ENCODE measurements around the gene CUL7.

Gene CUL7

DNA sequence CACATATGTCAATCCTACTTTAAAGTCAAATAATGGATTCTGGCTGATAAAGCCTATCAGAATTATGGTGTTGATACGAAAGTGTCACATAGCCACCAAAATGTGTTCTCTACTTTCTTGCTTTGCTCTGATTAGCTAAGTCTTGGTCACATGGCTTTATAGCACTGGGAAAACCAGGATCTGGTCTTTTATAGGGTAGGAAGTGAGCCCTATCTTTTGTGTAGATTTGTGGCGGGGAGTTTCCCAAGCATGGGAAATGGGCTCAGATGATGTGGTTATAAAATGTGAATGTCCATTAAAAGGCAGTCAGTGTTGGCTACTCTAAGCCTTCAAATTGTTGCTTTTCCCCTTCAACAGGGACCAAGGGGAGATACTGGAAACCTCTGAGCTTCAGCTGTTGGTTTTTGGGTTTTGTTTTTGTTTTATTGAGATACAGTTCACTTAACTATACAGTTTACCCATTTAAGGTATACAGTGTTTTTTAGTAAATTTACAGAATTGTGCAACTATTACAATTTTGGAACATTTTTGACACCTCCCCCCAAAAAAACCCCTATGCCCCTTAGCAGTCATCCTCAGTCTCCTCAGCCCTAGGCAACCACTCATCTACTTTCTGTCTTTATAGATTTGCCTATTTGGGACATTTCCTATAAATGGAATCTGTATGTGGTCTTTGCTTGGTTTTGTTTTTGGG, 20.0 kb downstream of the CUL7 start:
- Histone ChIP-seq H3K9me3 (ENCODE audit: low read length) (no peaks in the 10 kb centered on the region), H4K20me1 (ENCODE audit: insufficient read depth, low read length) (no peaks in the 10 kb centered on the region), H3K27me3 (ENCODE audit: insufficient read depth, low read length) (no peaks in the 10 kb centered on the region), H3K79me2 (ENCODE audit: insufficient read depth, low read length) (no peaks in the 10 kb centered on the region), H3F3A (ENCODE audit: insufficient read depth, low read length) (no peaks in the 10 kb centered on the region), H3K4me1 (ENCODE audit: insufficient read depth, low read length, severe bottlenecking) (no peaks in the 10 kb centered on the region), H3K27ac (ENCODE audit: low read depth, low read length, poor library complexity, severe bottlenecking) (no peak overlapping the region), H3K9me2 (ENCODE audit: low read depth, low read length) (no peaks in the 10 kb centered on the region), H3K9ac (ENCODE audit: low read length) (no peak overlapping the region), H3K36me3 (ENCODE audit: insufficient read depth, low read length) (peaks cover 75% of the 10 kb centered on the region), H3K4me2 (ENCODE audit: low read length) (no peak overlapping the region), H2AFZ (ENCODE audit: low read length) (no peak overlapping the region), H3K4me3 (ENCODE audit: low read depth, low read length, poor library complexity, severe bottlenecking) (no peak overlapping the region)
- TF ChIP-seq EZH2 (IDR thresholded peaks at IDR 0.05; ENCODE audit: borderline replicate concordance, low read length) = no peak
- no peak for TF ChIP-seq CTCF (IDR thresholded peaks at IDR 0.05; ENCODE audit: low read length)

- Histone ChIP-seq H3K4me1 (ENCODE audit: insufficient read depth, low read length, severe bottlenecking) (no peaks in the 10 kb centered on the region), H3K4me2 (ENCODE audit: low read length) (no peak overlapping the region), H4K20me1 (ENCODE audit: insufficient read depth, low read length) (no peaks in the 10 kb centered on the region), H2AFZ (ENCODE audit: low read length) (no peak overlapping the region), H3K9me3 (ENCODE audit: low read length) (no peaks in the 10 kb centered on the region), H3K4me3 (ENCODE audit: low read depth, low read length, poor library complexity, severe bottlenecking) (no peak overlapping the region), H3K36me3 (ENCODE audit: insufficient read depth, low read length) (peaks cover 74% of the 10 kb centered on the region), H3K9ac (ENCODE audit: low read length) (no peak overlapping the region), H3K27me3 (ENCODE audit: insufficient read depth, low read length) (no peaks in the 10 kb centered on the region), H3K9me2 (ENCODE audit: low read depth, low read length) (no peaks in the 10 kb centered on the region), H3K79me2 (ENCODE audit: insufficient read depth, low read length) (no peaks in the 10 kb centered on the region), H3K27ac (ENCODE audit: low read depth, low read length, poor library complexity, severe bottlenecking) (no peak overlapping the region), H3F3A (ENCODE audit: insufficient read depth, low read length) (no peaks in the 10 kb centered on the region)
- no peak for TF ChIP-seq EZH2 (IDR thresholded peaks at IDR 0.05; ENCODE audit: borderline replicate concordance, low read length)
- TF ChIP-seq CTCF (IDR thresholded peaks at IDR 0.05; ENCODE audit: low read length) = no peak
Observed at GRCh38 chr6:43032326-43032725, 21.3 kb downstream of the CUL7 start.

GRCh38 chr6:43029120-43029519, 24.5 kb downstream of the CUL7 start:
- Histone ChIP-seq H4K20me1 (ENCODE audit: insufficient read depth, low read length) (no peaks in the 10 kb centered on the region), H3K27me3 (ENCODE audit: insufficient read depth, low read length) (no peaks in the 10 kb centered on the region), H3F3A (ENCODE audit: insufficient read depth, low read length) (no peaks in the 10 kb centered on the region), H3K9me2 (ENCODE audit: low read depth, low read length) (no peaks in the 10 kb centered on the region), H3K36me3 (ENCODE audit: insufficient read depth, low read length) (peaks cover 89% of the 10 kb centered on the region), H3K4me2 (ENCODE audit: low read length) (no peak overlapping the region), H3K9ac (ENCODE audit: low read length) (no peak overlapping the region), H3K4me3 (ENCODE audit: low read depth, low read length, poor library complexity, severe bottlenecking) (no peak overlapping the region), H3K4me1 (ENCODE audit: insufficient read depth, low read length, severe bottlenecking) (no peaks in the 10 kb centered on the region), H3K79me2 (ENCODE audit: insufficient read depth, low read length) (no peaks in the 10 kb centered on the region), H2AFZ (ENCODE audit: low read length) (no peak overlapping the region), H3K9me3 (ENCODE audit: low read length) (no peaks in the 10 kb centered on the region), H3K27ac (ENCODE audit: low read depth, low read length, poor library complexity, severe bottlenecking) (no peak overlapping the region)
- TF ChIP-seq CTCF (IDR thresholded peaks at IDR 0.05; ENCODE audit: low read length) = no peak
- TF ChIP-seq EZH2 (IDR thresholded peaks at IDR 0.05; ENCODE audit: borderline replicate concordance, low read length) = no peak

Measured in OCI-LY1 (cell line).